GM21717 (cell line): ENCODE results near the gene LRIG2.
"Not testable (repeated sequence)": the region's sequence is repeated elsewhere in the genome, so short reads cannot be mapped to it uniquely, and the experiment has no call there.

Experiments used
- ATAC-seq: cut with Tn5 transposase; IDR thresholded peaks from one replicate; pipeline ENCODE4 v1.9.1; 2021; ENCODE audit warnings: mild to moderate bottlenecking, moderate library complexity; ENCODE audit not compliant: unreplicated experiment

The LRIG2 gene

DNA sequence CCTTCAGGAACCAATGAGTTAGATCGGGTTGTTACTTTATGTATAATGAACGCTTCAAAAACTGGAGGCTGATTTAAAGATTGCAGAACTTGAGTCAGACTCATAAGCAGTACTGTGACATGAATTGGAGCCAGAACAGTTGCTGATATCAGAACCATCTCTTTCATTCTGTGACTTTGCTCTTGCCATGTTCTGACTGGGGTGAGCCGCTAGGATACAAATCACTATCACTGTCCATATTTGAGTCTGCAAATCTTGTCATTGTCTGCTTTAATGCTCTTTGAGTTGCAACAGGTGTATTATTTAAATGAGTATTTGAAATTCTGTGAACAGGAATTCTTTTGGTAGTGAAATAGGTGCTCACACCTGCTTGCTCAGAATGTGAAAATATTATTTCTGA is 52.5 kb downstream of the LRIG2 start:
- no peak for ATAC-seq

DNA sequence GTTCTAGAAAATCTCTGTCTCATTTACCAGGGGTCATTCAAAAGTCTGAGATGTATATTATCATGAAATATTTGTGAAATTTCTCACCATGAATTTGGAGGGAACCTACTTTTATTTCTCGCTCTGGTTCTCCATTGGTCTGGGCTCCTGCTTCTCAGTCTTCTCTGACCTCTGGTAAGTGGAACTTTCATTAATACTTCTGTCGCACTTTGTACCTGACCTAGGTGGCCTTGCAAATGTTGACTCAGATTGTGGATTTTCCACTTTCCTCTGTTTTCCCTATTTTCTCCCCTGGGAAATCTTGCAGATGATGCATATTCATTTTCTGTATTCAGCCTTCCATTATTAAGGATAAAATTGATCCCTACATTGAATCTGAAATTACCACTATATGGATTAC is 53.2 kb downstream of the LRIG2 start:
- no peak for ATAC-seq

GRCh38 chr1:113128116-113128515 is 55.1 kb downstream of the LRIG2 start:
- no peak for ATAC-seq

GRCh38 chr1:113129529-113130185 is 56.7 kb downstream of the LRIG2 start:
- ATAC-seq, result no peak

- ATAC-seq, result no peak
These were observed 60.0 kb downstream of the LRIG2 start for GRCh38 chr1:113133038-113133437.

DNA sequence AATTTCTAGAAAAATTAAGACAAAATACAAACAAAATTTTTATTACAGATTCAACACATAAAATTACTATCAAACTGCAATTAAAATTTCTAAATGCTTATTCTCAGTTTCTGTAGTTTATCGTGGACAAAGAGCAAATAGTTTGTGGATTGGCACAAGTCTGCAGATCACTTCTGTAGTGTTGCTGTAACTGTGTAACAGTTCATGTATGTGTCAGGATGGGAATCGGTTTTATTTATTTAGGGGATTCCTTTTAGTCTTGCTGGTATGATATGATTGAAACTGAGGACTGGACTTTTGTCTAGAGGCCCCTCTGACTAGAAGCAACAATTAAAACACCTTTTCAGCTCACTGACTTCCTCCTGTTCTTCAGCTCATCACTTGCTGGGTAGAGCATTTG is 60.8 kb downstream of the LRIG2 start:
- no peak for ATAC-seq

GRCh38 chr1:113135460-113135859 is 62.5 kb downstream of the LRIG2 start:
- no peak for ATAC-seq

GRCh38 chr1:113136476-113136875 is 63.5 kb downstream of the LRIG2 start:
- ATAC-seq, result no peak

DNA sequence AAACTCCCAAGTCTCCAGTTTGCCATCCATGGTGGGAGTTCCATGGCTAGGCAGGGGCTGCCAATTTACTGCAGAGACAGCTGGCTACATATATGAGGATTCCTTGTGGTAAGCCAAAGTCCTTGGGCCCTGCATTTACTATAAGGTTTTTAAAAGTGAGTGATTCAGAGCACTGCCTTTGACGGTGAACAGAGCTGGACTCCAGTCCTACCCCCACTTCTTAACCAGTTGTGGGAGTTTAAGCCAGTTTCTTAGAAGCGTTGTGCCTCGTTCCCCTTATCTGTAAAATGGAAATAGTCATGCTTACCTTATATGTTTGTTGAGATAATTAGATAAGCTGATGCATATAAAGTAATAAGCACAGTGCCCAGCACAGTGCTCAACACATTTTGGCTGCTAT is 64.6 kb downstream of the LRIG2 start:
- no peak for ATAC-seq

DNA sequence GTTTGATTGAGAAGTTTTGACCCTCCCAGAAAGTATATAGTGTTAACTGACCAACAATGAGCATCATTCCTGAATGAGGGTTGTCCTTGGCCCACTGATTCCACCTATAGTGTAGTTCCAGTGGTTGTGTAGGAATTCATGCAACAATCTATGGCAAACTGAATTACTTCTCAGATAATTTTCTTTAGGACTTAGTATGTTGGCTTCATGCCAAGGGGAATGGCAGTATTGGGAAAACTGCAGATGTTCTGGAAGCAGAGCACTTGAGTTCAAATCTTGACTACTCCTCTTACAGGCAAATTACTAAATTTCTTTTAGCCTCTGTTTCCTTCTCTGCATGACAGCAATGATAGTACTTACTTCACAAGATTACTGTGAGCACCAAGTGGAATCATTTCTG is 65.8 kb downstream of the LRIG2 start:
- ATAC-seq, result no peak

DNA sequence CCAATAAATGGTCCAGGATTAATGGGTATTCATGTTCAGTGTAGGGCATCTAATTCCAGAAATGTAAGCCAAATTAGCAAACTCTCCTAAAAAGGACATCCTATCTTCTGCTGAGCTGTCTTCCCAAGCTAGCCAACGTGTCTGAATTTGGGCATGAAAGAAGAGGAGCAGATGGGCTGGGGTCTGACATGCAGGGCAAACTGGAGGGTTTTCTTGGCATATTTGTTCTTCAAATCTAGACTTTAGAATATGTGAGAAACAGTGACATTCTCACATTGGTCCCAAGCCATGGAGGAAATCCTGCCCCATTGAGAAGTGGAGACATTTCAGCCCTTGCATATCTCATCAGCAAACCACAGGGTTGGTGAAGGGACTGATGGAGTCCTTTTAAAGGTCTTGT is 67.2 kb downstream of the LRIG2 start:
- ATAC-seq, result no peak

DNA sequence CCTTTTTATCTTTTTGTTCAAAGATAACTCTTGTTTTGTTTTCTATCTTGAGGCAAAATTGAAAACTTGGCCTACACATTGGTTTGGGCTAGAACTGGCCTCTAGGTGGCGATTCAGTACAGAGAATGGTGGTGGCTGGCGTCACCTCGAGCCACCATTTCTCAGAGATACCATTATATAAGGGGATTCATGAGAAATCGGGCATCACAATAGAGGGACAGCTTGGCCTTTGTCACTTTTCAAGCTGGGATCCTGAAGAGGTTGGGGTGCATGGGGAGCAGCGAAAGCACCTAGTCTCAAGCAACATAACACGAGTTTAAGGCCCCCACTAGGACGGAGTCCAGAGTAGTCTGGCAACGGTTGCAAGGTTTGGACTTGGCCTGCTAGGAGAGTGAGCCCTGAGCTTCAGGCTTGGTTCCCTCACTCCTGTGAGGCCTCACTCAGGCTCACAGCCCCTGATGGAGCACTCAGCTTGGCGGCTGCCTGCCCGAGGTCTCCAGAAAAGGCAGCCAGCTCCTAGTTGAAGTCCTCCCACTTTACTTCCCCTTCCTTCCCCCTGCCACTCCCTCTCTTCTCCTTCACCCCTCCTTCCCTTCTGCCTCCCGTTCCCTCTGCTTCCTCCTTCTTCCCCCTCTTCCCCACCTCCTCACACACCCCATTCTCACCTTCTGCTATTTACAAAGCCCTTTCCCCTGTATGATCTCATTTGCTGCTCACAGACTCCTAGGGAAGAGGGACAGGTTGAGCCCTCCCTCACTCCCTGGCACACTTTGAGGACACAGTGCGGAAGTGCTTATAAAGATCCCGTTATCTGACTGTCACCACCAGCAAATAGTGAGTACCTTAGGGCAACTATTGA is 67.8 kb downstream of the LRIG2 start:
- peak; percentile 76 for ATAC-seq

DNA sequence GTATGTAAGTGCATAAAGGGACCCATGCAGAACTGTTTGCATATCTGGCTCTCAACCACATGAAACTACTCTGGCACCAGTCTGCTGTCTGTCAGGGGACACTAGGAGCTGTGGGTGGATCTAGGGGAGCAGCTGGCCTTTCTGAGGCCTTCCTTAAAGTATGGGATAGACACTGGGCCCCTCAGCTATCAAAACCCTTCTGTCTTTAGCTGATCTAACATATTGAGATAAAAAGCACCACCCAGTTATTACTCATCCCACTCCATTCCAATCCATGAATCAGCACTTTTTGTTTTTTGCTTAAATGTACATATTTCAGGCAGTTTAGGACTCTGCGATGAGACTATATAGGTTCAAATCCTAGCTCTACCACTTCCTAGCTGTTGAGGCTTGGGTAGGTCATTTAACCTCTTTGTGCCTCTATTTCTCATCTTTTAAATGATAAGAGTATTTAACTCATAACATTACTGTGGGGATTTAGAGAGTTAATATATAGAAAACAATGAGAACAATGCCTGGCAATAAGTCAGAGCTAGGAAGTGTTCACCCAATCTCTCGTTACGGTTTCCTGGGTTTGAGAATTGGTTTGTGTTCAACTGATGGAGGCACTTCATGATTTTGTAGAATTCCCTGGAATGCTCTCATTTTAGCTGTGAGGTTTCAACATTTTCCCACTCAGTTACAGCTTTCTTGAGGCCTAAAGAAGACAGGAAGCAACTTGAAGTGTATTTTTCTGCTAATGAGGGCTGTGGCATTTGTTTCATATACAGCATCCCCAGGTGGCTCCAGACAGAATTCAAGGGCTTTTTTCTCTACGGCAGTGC is 68.9 kb downstream of the LRIG2 start:
- ATAC-seq, result no peak

- no peak for ATAC-seq
These were observed 69.8 kb downstream of the LRIG2 start for GRCh38 chr1:113142791-113143190.

- no peak for ATAC-seq
These were observed 73.5 kb downstream of the LRIG2 start for GRCh38 chr1:113146242-113147072.

GRCh38 chr1:113147073-113147625 is 74.2 kb downstream of the LRIG2 start:
- no peak for ATAC-seq

- no peak for ATAC-seq
These were observed 74.8 kb downstream of the LRIG2 start for GRCh38 chr1:113147826-113148225.

GRCh38 chr1:113150494-113150893 is 77.5 kb downstream of the LRIG2 start:
- not testable (repeated sequence) for ATAC-seq

GRCh38 chr1:113153116-113153803 is 80.3 kb downstream of the LRIG2 start:
- no peak for ATAC-seq

- ATAC-seq, result no peak
These were observed 83.4 kb downstream of the LRIG2 start for GRCh38 chr1:113156368-113156767.
